DMS79 (cell line): ENCODE results near the gene STPG3.

Source experiments
- DNase-seq: peaks from one replicate; lab custom pipeline; 2025; lab: John Stamatoyannopoulos, UW

Gene STPG3

DNA sequence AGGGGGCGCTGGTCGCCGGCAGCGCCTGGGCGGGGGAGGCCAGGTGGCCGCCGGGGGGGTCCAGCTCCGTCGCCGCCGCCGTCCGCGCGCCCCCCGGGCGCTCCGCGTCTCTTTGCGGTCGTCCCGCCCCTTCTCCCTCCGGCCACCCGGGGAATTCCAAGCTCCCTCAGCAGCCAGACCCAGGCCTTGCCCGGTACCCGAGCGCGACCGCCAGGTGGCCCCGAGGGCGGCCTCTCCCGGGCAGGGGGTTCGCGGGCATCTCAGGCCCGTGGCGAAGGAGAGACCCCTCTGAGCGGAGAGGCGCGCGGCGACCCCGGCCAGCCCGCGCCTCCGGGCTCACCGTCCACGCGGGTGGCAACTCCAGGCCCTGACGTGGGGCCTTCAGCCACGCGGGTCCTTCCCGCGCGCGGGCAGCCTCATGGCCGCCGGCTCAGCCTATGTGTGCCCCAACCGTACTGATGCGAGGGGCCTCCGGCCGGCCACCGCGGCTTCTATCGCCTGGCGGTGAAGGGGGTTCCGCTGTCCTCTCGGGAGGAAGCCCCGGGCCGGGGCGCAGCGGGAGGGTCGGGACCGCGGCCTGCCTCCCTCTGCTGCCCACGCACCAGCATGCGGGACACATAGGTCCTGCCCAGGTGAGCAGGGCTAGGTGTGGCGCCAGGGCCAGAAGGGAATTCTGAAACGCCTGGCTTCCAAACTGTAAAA, 51.5 kb downstream of the STPG3 start:
- peak; percentile 53 for DNase-seq
